ENCODE data around the gene UBE2E3. TPM values are rescaled to one million over a fixed set of nuclear protein-coding genes. Genes with fewer than 3 reads are reported as not detected.

Gene UBE2E3
- total RNA-seq, 2 experiments from 2014 or later, result 26.7 to 29.4 TPM

DNA sequence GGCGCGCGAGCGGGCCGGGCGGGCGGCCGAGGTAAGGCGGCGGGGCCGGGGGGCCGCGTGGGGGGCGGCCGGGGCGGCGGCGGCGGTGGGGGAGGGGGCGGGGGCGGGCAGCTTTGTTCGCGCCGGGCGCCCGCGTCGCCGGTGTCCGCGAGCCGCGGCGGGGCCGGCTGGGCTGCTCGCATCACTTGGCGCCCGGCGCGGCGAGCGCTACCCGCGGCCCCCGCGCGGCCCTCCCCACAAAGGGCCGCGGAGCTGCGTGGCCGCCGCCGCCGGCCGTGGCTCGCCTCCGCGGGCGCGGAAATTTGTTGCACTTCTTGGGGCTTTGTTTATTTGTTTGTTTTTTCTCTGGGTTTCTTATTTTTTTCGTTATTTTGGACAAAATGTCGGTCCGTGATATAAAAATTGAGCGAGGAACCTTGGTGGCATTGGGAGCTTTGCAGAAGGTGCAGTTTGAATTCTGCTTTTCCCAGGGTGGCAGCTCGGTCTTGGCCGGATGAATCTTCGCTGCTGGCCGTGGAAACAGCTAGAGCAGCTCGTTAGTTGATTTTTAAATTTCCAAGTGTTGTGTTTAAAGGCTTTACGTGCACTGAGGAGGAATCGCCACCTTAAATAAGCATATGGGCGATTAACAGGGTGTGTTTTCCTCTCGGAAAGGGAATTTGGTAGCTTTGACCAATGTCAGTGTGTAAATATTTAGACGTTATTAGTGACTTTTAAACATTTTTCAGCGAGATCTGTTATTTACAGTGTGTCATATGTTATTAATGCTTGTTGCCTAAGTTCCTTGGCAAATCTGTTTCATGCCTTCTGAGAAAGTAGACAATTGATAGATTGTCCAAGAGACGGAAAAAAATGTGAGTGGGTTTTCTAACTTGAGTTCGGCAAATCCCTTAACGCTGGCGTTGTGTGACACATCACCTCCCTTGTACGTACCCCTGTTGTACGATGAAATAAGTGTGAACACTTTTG lies 822 bp downstream of the UBE2E3 start:
- ChIA-PET CTCF (interaction anchor here (0.7 to 3.0 kb wide), 17 partner anchors 8 to 858 kb away, joined by 3 to 18 read pairs (median 4); no protein-coding TSS in a partner anchor), POLR2A (interaction anchor here (0.8 to 2.9 kb wide), 6 partner anchors 9 to 57 kb away, joined by 3 to 20 read pairs (median 6); no protein-coding TSS in a partner anchor)
- peak; percentile 6 for ATAC-seq
- no peaks in the 10 kb centered on the region for H3K27me3 Mint-ChIP-seq
- H3K27ac Mint-ChIP-seq, result peak overlapping the region; percentile 98
- peak overlapping the region; percentile 94 for H3K4me3 Mint-ChIP-seq
- intact Hi-C loops (cut with micrococcal nuclease), result loop anchor here (5.0 kb wide), 2 partner anchors 56 to 476 kb away; partner anchors contain the start of gene ITGA4
- peaks cover 25% of the 10 kb centered on the region for H3K36me3 Mint-ChIP-seq (ENCODE audit: low read depth)
- TF ChIP-seq CTCF (IDR thresholded peaks at IDR 0.05), result no peak
- peak; percentile 54 for DNase-seq
- peaks cover 47% of the 10 kb centered on the region for H3K4me1 Mint-ChIP-seq (ENCODE audit: low read depth)
- H3K9me3 Mint-ChIP-seq, result no peaks in the 10 kb centered on the region

- ChIA-PET CTCF (interaction anchor here (0.9 to 1.3 kb wide), 5 partner anchors 8 to 858 kb away, joined by 3 to 5 read pairs (median 3); no protein-coding TSS in a partner anchor), POLR2A (no interaction called here)
- intact Hi-C loops (cut with micrococcal nuclease), result loop anchor here (2.0 to 5.0 kb wide), 3 partner anchors 54 to 474 kb away; partner anchors contain the start of gene ITGA4
- TF ChIP-seq CTCF (IDR thresholded peaks at IDR 0.05), result peak; percentile 34
- Mint-ChIP-seq H3K4me1 (ENCODE audit: low read depth) (peaks cover 47% of the 10 kb centered on the region), H3K4me3 (peak overlapping the region; percentile 10), H3K36me3 (ENCODE audit: low read depth) (peaks cover 25% of the 10 kb centered on the region), H3K27me3 (no peaks in the 10 kb centered on the region), H3K27ac (no peak overlapping the region), H3K9me3 (no peaks in the 10 kb centered on the region)
- ATAC-seq, result peak; percentile 23
- DNase-seq, result peak; percentile 20
Observed at GRCh38 chr2:180983468-180984242, 3.2 kb downstream of the UBE2E3 start.

DNA sequence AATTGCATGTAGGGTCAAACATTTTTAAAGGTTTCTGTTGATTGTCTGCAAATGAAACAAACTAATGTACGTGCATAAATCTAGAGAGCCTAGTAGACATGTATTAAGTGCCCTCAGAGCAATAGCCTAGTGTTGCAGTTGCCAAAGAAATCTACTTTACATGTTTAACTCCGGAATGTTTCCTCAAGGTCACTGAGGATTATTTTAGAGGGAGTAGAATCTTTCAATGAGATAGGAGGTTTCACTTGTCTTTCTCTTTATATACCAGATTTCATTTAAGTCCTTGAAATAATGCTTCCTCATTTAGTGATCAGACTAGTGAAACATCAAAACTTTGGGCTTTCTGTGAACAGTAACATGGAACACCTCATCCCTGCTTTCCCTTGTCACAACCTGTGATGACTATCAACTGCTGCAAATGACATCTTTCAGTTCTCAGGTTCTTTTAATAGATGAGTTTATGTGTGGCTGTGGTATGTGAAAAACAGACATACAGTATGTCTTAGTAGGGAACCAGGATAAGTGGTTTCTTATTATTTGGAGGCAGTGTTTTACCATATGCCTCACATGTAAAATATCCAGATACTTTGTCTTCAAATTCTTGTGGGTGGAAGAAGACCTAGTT lies 5.5 kb downstream of the UBE2E3 start:
- intact Hi-C loops (cut with micrococcal nuclease), result no loop called here
- Mint-ChIP-seq H3K36me3 (ENCODE audit: low read depth) (peaks cover 27% of the 10 kb centered on the region), H3K27ac (no peak overlapping the region), H3K4me3 (no peak overlapping the region), H3K4me1 (ENCODE audit: low read depth) (peaks cover 49% of the 10 kb centered on the region), H3K9me3 (no peaks in the 10 kb centered on the region), H3K27me3 (no peaks in the 10 kb centered on the region)
- no peak for TF ChIP-seq CTCF (IDR thresholded peaks at IDR 0.05)
- ATAC-seq (no peak), DNase-seq (no peak)
- CTCF ChIA-PET, result no interaction called here
- POLR2A ChIA-PET, result no interaction called here

GRCh38 chr2:180987146-180987545 lies 6.7 kb downstream of the UBE2E3 start:
- Mint-ChIP-seq H3K27me3 (no peaks in the 10 kb centered on the region), H3K4me3 (no peak overlapping the region), H3K9me3 (no peaks in the 10 kb centered on the region), H3K36me3 (ENCODE audit: low read depth) (peaks cover 29% of the 10 kb centered on the region), H3K27ac (no peak overlapping the region), H3K4me1 (ENCODE audit: low read depth) (peaks cover 47% of the 10 kb centered on the region)
- ATAC-seq (no peak), DNase-seq (no peak)
- POLR2A ChIA-PET, result no interaction called here
- intact Hi-C loops (cut with micrococcal nuclease), result no loop called here
- no peak for TF ChIP-seq CTCF (IDR thresholded peaks at IDR 0.05)
- CTCF ChIA-PET, result no interaction called here
